Suprapubic skin (tissue), 4 donors: ENCODE results near the gene TMEM161B. TPM values are rescaled to one million over a fixed set of nuclear protein-coding genes. Genes with fewer than 3 reads are reported as not detected.
"Not testable (repeated sequence)": the region's sequence is repeated elsewhere in the genome, so short reads cannot be mapped to it uniquely, and the experiment has no call there.

Source experiments
- DNase-seq, 2 donors: peaks; one replicate each; pipeline ENCODE4 v3.0.0-alpha.2; 2019; ENCODE audit warnings: low spot score in 2 of 2
- H3K27ac ChIP-seq: fragments of 200-600 bp; sonication (generic); one replicate; pipeline ENCODE4 v1.5.1; 2019
- H3K27me3 ChIP-seq: fragments of 200-600 bp; sonication (generic); one replicate; pipeline ENCODE4 v1.5.1; 2019
- H3K36me3 ChIP-seq: fragments of 200-600 bp; sonication (generic); one replicate; pipeline ENCODE4 v1.5.1; 2019
- H3K4me1 ChIP-seq: fragments of 200-600 bp; sonication (generic); one replicate; pipeline ENCODE4 v1.5.1; 2019
- H3K4me3 ChIP-seq: fragments of 200-600 bp; sonication (generic); one replicate; pipeline ENCODE4 v1.5.1; 2019; ENCODE audit warnings: mild to moderate bottlenecking
- H3K9me3 ChIP-seq: fragments of 200-600 bp; sonication (generic); one replicate; pipeline ENCODE4 v1.5.1; 2019
- EP300 ChIP-seq: sonication (generic); formaldehyde crosslinking; IDR thresholded peaks from one replicate; pipeline ENCODE4 v1.6.1; 2017; ENCODE audit warnings: antibody characterized with exemption
- POLR2A ChIP-seq, 2 donors: fragments of 450-650 bp; IDR thresholded peaks; one replicate each; pipeline ENCODE4 v1.6.1; 2017; ENCODE audit warnings: antibody characterized with exemption in 2 of 2, mild to moderate bottlenecking in 2 of 2, moderate library complexity in 2 of 2
- POLR2AphosphoS5 ChIP-seq, 3 donors: sonication (generic); formaldehyde crosslinking; IDR thresholded peaks; one replicate each; pipeline ENCODE4 v1.6.1; 2017; ENCODE audit warnings: antibody characterized with exemption in 3 of 3
- WGBS: methylation state at CpG from one replicate; pipeline ENCODE4 v1.1.5; 2018; 5-methylcytosine and 5-hydroxymethylcytosine counted together
- total RNA-seq, 4 donors: library from RNA; depleted of rRNA; stranded (reverse); fragments of >200 nt; gene quantifications; one replicate each; pipeline ENCODE4 v1.1.0, GENCODE V29; 2016
- TF ChIP-seq, protein P1 (sequence below), 2 donors: fragments of 200-600 bp in 1 of 2; fragments of 450-650 bp in 1 of 2; sonication (generic) in 1 of 2; IDR thresholded peaks; one replicate each; pipeline ENCODE4 v1.5.1; 2016 to 2019; ENCODE audit warnings: antibody characterized with exemption in 2 of 2, mild to moderate bottlenecking in 1 of 2, moderate library complexity in 1 of 2

Gene TMEM161B
- total RNA-seq, 4 donors from 2014 or later = 11.1 to 22.1 (median 14.1) TPM

DNA sequence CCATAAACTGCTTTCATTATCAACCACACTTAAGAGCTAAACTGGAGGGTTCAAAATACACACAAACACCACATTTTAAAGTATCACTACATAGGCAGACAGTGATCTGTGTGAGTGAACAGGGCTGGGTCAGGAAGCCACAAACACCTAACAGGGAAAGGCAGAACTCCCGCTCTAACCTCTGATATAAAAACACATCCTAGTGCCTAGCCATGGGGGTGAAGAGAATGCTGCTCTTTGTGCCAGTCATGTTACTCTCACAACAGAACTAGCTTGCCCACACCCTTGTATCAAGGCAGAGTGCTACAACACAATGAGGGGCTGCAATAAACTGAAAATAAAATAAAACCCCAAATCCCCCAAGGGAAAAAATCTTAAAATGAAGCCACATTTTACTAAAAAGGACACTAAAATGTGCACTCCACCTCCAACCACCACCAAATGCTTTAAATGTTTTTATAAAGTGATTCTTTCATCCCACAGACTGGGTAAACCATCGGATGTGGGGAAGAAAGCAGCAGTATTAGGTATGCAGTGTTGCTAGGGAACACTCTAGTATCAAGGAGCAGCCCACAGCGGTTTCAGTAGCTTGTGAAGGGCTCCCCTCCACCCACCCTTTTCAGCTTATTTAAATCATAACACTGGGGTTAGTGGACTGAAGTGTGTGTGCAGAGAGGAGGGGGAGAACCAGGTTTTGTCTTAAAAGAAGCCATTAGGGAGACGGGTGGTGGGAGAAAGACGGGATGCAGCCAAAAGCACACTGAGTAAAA is 64.5 kb downstream of the TMEM161B start:
- no peaks in the 10 kb centered on the region for H3K4me1 ChIP-seq
- WGBS = 76% methylated on average over 5 of the region's 5 CpGs
- peaks cover 38% of the 10 kb centered on the region for H3K36me3 ChIP-seq
- no peak overlapping the region for H3K27ac ChIP-seq
- no peaks in the 10 kb centered on the region for H3K27me3 ChIP-seq
- H3K9me3 ChIP-seq = no peaks in the 10 kb centered on the region
- no peak overlapping the region for H3K4me3 ChIP-seq
- no peak for DNase-seq
- TF ChIP-seq POLR2AphosphoS5 (IDR thresholded peaks at IDR 0.05) = no peak
- TF ChIP-seq, protein P1, sequence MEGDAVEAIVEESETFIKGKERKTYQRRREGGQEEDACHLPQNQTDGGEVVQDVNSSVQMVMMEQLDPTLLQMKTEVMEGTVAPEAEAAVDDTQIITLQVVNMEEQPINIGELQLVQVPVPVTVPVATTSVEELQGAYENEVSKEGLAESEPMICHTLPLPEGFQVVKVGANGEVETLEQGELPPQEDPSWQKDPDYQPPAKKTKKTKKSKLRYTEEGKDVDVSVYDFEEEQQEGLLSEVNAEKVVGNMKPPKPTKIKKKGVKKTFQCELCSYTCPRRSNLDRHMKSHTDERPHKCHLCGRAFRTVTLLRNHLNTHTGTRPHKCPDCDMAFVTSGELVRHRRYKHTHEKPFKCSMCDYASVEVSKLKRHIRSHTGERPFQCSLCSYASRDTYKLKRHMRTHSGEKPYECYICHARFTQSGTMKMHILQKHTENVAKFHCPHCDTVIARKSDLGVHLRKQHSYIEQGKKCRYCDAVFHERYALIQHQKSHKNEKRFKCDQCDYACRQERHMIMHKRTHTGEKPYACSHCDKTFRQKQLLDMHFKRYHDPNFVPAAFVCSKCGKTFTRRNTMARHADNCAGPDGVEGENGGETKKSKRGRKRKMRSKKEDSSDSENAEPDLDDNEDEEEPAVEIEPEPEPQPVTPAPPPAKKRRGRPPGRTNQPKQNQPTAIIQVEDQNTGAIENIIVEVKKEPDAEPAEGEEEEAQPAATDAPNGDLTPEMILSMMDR (IDR thresholded peaks at IDR 0.05) = no peak
- TF ChIP-seq EP300 = no peak
- TF ChIP-seq POLR2A (IDR thresholded peaks at IDR 0.05) = no peak

DNA sequence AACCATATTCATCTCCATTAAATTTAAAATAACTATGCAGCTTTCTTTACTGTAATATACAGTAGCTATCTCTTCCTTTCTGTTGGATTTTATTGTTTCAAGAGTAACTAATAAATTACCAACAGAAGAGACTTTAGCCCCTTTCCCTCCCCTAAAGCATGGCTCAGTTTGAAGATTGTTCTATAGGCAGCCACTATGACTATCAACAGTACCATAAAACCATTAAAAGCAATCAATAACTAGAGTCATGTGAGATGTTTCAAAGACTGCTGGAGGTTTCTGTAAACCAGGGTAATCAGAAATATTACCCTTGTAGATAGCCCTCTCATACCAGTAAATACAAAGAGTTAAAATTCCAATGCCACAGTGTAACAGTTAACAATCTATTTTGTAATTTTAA is 73.0 kb downstream of the TMEM161B start:
- no peak for DNase-seq
- Histone ChIP-seq H3K36me3 (peaks cover 41% of the 10 kb centered on the region), H3K4me3 (no peak overlapping the region), H3K27me3 (no peaks in the 10 kb centered on the region), H3K4me1 (no peaks in the 10 kb centered on the region), H3K27ac (no peak overlapping the region), H3K9me3 (no peaks in the 10 kb centered on the region)
- TF ChIP-seq EP300 (no peak), POLR2A (IDR thresholded peaks at IDR 0.05) (no peak)
- TF ChIP-seq, protein P1 (IDR thresholded peaks at IDR 0.05) = no peak

DNA sequence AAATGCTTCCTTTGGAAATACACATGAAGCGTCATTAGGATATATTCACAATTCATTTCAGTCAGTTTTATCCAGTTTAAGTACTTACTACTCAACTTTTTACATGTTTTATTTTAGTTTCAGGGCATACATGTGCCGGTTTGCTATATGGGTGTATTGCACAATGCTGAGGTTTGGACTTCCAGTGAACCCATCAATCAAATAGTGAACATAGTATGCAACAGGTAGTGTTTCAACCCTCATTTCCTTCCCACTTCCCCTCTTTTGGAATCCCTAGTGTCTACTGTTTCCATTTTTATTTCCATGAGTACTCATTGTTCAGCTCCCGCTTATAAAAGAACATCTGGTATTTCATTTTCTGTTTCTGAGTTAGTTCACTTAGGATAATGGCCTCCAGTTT is 74.7 kb downstream of the TMEM161B start:
- no peak overlapping the region for H3K27ac ChIP-seq
- WGBS = 92% methylated on average over 3 of the region's 3 CpGs
- peaks cover 8% of the 10 kb centered on the region for H3K9me3 ChIP-seq
- no peak for DNase-seq
- H3K4me3 ChIP-seq = no peak overlapping the region
- peaks cover 31% of the 10 kb centered on the region for H3K36me3 ChIP-seq
- no peak for TF ChIP-seq POLR2AphosphoS5 (IDR thresholded peaks at IDR 0.05)
- no peak for TF ChIP-seq POLR2A (IDR thresholded peaks at IDR 0.05)
- TF ChIP-seq, protein P1 (IDR thresholded peaks at IDR 0.05) = no peak
- TF ChIP-seq EP300 = no peak
- no peaks in the 10 kb centered on the region for H3K4me1 ChIP-seq
- H3K27me3 ChIP-seq = no peaks in the 10 kb centered on the region

DNA sequence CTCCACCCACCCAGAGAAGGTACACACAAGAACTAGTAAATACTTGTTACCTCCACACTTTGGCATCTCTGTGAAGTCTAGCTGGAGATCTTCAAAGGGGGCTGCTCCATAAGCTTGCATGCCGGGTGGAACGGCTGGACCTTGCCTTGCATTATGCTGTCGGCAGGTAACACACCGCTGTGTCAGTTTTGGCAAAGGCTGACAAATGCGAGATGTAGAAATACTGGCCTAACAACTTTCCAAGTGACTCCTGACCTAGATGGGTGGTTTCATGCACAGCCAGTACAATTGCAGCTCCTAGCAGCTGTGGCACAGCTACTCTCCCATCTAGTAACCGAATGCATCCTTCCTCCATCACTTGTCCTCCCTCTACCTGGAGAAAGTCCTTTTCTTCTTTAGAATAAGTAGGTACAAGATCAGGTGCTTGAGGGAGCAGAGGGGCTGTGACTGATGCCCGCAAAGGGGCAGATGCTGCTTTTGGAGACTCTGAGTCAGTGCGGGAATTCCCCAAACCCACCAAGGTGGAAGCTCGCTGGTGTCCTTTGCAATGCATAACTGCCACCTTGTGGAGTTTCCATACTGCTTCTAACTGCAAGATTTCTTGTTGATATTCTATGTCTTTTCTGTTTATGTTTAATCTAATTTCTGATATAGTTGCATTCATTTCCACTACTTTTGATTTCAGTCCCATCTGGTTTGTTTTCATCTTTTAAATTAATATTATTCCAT is 78.4 kb downstream of the TMEM161B start:
- H3K4me3 ChIP-seq = no peak overlapping the region
- H3K27ac ChIP-seq = no peak overlapping the region
- TF ChIP-seq POLR2A (IDR thresholded peaks at IDR 0.05) (no peak), EP300 (no peak), POLR2AphosphoS5 (IDR thresholded peaks at IDR 0.05) (no peak)
- TF ChIP-seq, protein P1 (IDR thresholded peaks at IDR 0.05) = no peak
- no peaks in the 10 kb centered on the region for H3K27me3 ChIP-seq
- WGBS = 87% methylated on average over 9 of the region's 9 CpGs
- peaks cover 35% of the 10 kb centered on the region for H3K9me3 ChIP-seq
- DNase-seq = no peak
- H3K36me3 ChIP-seq = peaks cover 10% of the 10 kb centered on the region
- H3K4me1 ChIP-seq = no peaks in the 10 kb centered on the region

DNA sequence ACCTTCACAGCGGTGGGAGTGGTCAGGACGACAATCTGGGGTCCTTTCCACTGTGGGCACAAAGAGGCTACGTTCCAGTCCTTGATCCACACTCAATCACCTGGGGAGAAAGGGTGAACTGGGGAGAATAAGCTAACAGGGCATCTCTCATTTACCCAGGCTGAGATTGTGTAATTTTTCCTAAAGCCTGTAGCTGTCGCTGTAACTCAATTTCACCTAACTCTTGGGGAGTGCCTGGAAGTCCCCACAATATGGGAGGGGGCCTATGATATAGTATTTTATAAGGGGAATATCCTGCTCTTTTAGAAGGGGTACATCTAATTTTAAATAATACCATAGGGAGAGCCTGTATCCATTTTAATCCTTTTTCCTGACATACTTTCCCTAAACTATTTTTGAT is 79.2 kb downstream of the TMEM161B start:
- not testable (repeated sequence) for H3K4me1 ChIP-seq, H3K27me3 ChIP-seq, H3K27ac ChIP-seq, H3K36me3 ChIP-seq, H3K4me3 ChIP-seq, DNase-seq
- 92% methylated on average over 3 of the region's 4 CpGs for WGBS
- H3K9me3 ChIP-seq = peaks cover 35% of the 10 kb centered on the region
